HG03342 (cell line): ENCODE results near the gene PIGBOS1.

Experiments used
- ATAC-seq: cut with Tn5 transposase; IDR thresholded peaks from one replicate; pipeline ENCODE4 v1.9.1; 2021; ENCODE audit warnings: mild to moderate bottlenecking, moderate library complexity; ENCODE audit not compliant: unreplicated experiment

The PIGBOS1 gene

DNA sequence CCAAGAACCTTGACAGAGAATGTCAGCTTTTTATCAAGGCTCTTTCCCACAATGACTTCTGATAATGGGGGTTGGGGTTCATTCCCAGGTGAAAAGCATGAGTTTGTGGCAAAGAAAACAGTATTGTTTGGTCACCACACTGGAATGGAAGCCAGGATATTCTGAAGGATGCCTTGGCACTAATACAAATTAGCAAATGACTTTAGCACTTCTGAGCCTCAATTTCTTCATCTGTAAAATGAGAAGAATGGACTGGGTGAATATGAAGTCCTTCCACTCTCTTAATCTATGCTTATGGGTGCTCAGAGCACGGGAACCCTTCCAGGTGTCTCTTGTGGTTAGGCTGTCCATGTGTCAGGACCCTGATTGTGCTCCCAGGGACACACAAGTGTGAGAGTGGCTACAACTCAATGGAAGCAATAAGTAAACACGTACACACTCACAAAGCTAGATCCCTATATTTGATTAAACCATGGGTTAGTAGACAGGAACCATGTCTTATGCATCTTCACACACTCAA, 50.7 kb downstream of the PIGBOS1 start:
- no peak for ATAC-seq

GRCh38 chr15:55267401-55268175, 51.3 kb downstream of the PIGBOS1 start:
- ATAC-seq: peak; percentile 89
